ENCODE data around the gene ERI2. TPM values are rescaled to one million over a fixed set of nuclear protein-coding genes. Genes with fewer than 3 reads are reported as not detected.

ERI2 gene
- total RNA-seq, 1 experiment from 2014 or later = 16.9 TPM

GRCh38 chr16:20806168-20807050 lies at the start of gene ERI2, which contains the start of gene REXO5 (continued):
- TF ChIP-seq CTCF (IDR thresholded peaks at IDR 0.05) (no peak), SP1 (CRISPR knock-in tag; conservative IDR thresholded peaks at IDR 0.05) (peak; percentile 69; the same call in 1 of the 2 replicates), SOX15 (CRISPR knock-in tag; IDR thresholded peaks at IDR 0.05) (no peak), USF1 (CRISPR knock-in tag; IDR thresholded peaks at IDR 0.05) (peak; percentile 52), ZNF121 (CRISPR knock-in tag; IDR thresholded peaks at IDR 0.05) (no peak), ZNF317 (CRISPR knock-in tag; IDR thresholded peaks at IDR 0.05; ENCODE audit: borderline replicate concordance, low read depth) (no peak), GRHL2 (CRISPR knock-in tag; IDR thresholded peaks at IDR 0.05; ENCODE audit: insufficient replicate concordance, severe bottlenecking) (no peak), USF2 (CRISPR knock-in tag; IDR thresholded peaks at IDR 0.05) (no peak), IRF2 (CRISPR knock-in tag; IDR thresholded peaks at IDR 0.05; ENCODE audit: borderline replicate concordance, low read depth) (no peak), FOXK1 (CRISPR knock-in tag; IDR thresholded peaks at IDR 0.05) (peak; percentile 95), ZNF416 (CRISPR knock-in tag; IDR thresholded peaks at IDR 0.05) (no peak), ZNF281 (CRISPR knock-in tag; IDR thresholded peaks at IDR 0.05) (no peak), RORB (CRISPR knock-in tag; IDR thresholded peaks at IDR 0.05) (no peak), ETV6 (CRISPR knock-in tag; IDR thresholded peaks at IDR 0.05) (0 out of 2 replicates have a peak, but pooled peaks have one; percentile 50), ATF1 (CRISPR knock-in tag; IDR thresholded peaks at IDR 0.05) (no peak), NFYB (CRISPR knock-in tag; conservative IDR thresholded peaks at IDR 0.05; ENCODE audit: low read depth) (peak; percentile 36), ZNF219 (CRISPR knock-in tag; IDR thresholded peaks at IDR 0.05; ENCODE audit: borderline replicate concordance) (no peak; the same call in 1 of the 2 replicates), FOXJ3 (CRISPR knock-in tag; IDR thresholded peaks at IDR 0.05; ENCODE audit: borderline replicate concordance) (no peak), MAX (CRISPR knock-in tag; IDR thresholded peaks at IDR 0.05) (peak; percentile 70), E2F5 (CRISPR knock-in tag; IDR thresholded peaks at IDR 0.05) (peak; percentile 96), HMGXB4 (CRISPR knock-in tag; IDR thresholded peaks at IDR 0.05) (peak; percentile 74), SMAD4 (CRISPR knock-in tag; IDR thresholded peaks at IDR 0.05) (no peak), ZNF232 (CRISPR knock-in tag; IDR thresholded peaks at IDR 0.05) (0 out of 2 replicates have a peak, but pooled peaks have one; percentile 10), KAT7 (CRISPR knock-in tag; IDR thresholded peaks at IDR 0.05; ENCODE audit: borderline replicate concordance) (0 out of 2 replicates have a peak, but pooled peaks have one; percentile 25), NFE2L1 (CRISPR knock-in tag; IDR thresholded peaks at IDR 0.05) (peak; percentile 91), E2F4 (CRISPR knock-in tag; IDR thresholded peaks at IDR 0.05; ENCODE audit: borderline replicate concordance, low read depth) (peak; percentile 98), GABPB1 (CRISPR knock-in tag; IDR thresholded peaks at IDR 0.05) (peak; percentile 84), CDX4 (CRISPR knock-in tag; IDR thresholded peaks at IDR 0.05; ENCODE audit: borderline replicate concordance) (no peak)

Data from WTC11 (cell line).